SU-DHL-6 (cell line): ENCODE results near the gene SCUBE1.

Experiments used
- H2AFZ ChIP-seq: fragments of 200-600 bp; sonication (generic); 2 replicates; pipeline ENCODE4 v1.6.1; 2014; ENCODE audit warnings: low read depth, mild to moderate bottlenecking, moderate library complexity, mixed read lengths, antibody characterized with exemption, low read length; ENCODE audit not compliant: severe bottlenecking
- H3F3A ChIP-seq: fragments of 200-600 bp; shearing (Covaris generic); 2 replicates; pipeline ENCODE4 v1.6.0; 2016; ENCODE audit warnings: antibody characterized with exemption, mild to moderate bottlenecking; ENCODE audit not compliant: insufficient read depth
- H3K27ac ChIP-seq: fragments of 200-600 bp; sonication (generic); 2 replicates; pipeline ENCODE4 v1.5.1; 2016; ENCODE audit warnings: low read depth, mild to moderate bottlenecking, low read length, moderate library complexity, mixed read lengths
- H3K27me3 ChIP-seq: fragments of 200-600 bp; sonication (generic), shearing (Covaris generic); 2 replicates; pipeline ENCODE4 v1.6.0; 2014; ENCODE audit warnings: mild to moderate bottlenecking, low read length
- H3K36me3 ChIP-seq: fragments of 200-600 bp; sonication (generic); 2 replicates; pipeline ENCODE4 v1.6.1; 2014; ENCODE audit warnings: mild to moderate bottlenecking, low read length, mixed read lengths
- H3K4me2 ChIP-seq: fragments of 300-600, 200-600 bp; shearing (Covaris generic), sonication (generic); 2 replicates; pipeline ENCODE4 v1.6.0; 2014; ENCODE audit warnings: low read length, low read depth, mild to moderate bottlenecking; ENCODE audit not compliant: poor library complexity, severe bottlenecking
- H3K4me3 ChIP-seq: fragments of 200-600 bp; sonication (generic); 2 replicates; pipeline ENCODE4 v1.5.1; 2014; ENCODE audit warnings: antibody characterized with exemption, low read length, mild to moderate bottlenecking, mixed read lengths; ENCODE audit not compliant: insufficient read depth, poor library complexity, severe bottlenecking
- H3K79me2 ChIP-seq: fragments of 200-600 bp; sonication (generic); 2 replicates; pipeline ENCODE4 v1.6.1; 2014; ENCODE audit warnings: mild to moderate bottlenecking, low read length, moderate library complexity; ENCODE audit not compliant: insufficient read depth
- H3K9ac ChIP-seq: fragments of 200-600 bp; sonication (generic); 2 replicates; pipeline ENCODE4 v1.7.0; 2014; ENCODE audit warnings: mild to moderate bottlenecking, low read length
- H3K9me2 ChIP-seq: fragments of 200-600 bp; sonication (generic); replicated peaks from 2 replicates; pipeline ENCODE4 v1.6.1; 2014; ENCODE audit warnings: low read length; ENCODE audit not compliant: insufficient read depth
- H3K9me3 ChIP-seq: fragments of 200-600 bp; sonication (generic); 2 replicates; pipeline ENCODE4 v1.6.1; 2014; ENCODE audit warnings: low read length, mixed read lengths; ENCODE audit not compliant: insufficient read depth
- H4K20me1 ChIP-seq: fragments of 200-600 bp; sonication (generic); 2 replicates; pipeline ENCODE4 v1.6.1; 2014; ENCODE audit warnings: low read depth, mild to moderate bottlenecking, antibody characterized with exemption, low read length, moderate library complexity, mixed read lengths
- CTCF ChIP-seq: fragments of 200-600 bp; sonication (generic); IDR thresholded peaks from one replicate; pipeline ENCODE4 v1.5.1; 2017; ENCODE audit warnings: antibody characterized with exemption, mild to moderate bottlenecking, low read length, moderate library complexity; ENCODE audit not compliant: insufficient read depth, poor library complexity, severe bottlenecking
- EZH2phosphoT487 ChIP-seq: fragments of 200-600 bp; sonication (generic), shearing (Covaris generic); conservative IDR thresholded peaks from 2 replicates; pipeline ENCODE4 v1.6.1; 2018; ENCODE audit warnings: mild to moderate bottlenecking, antibody characterized with exemption, low read length, moderate library complexity, mixed read lengths

SCUBE1 gene

GRCh38 chr22:43270949-43271348 is 72.2 kb downstream of the SCUBE1 start:
- Histone ChIP-seq H4K20me1 (no peaks in the 10 kb centered on the region), H3K4me3 (no peak overlapping the region), H3K36me3 (no peaks in the 10 kb centered on the region), H3K27ac (no peak overlapping the region), H3K4me2 (no peak overlapping the region), H3K9me3 (no peaks in the 10 kb centered on the region), H3K9ac (no peak overlapping the region), H3K9me2 (no peaks in the 10 kb centered on the region), H3K79me2 (no peaks in the 10 kb centered on the region), H3F3A (no peaks in the 10 kb centered on the region), H3K27me3 (no peaks in the 10 kb centered on the region), H2AFZ (no peak overlapping the region)
- TF ChIP-seq EZH2phosphoT487: no peak
- TF ChIP-seq CTCF: no peak

GRCh38 chr22:43270314-43270908 is 72.8 kb downstream of the SCUBE1 start:
- TF ChIP-seq CTCF: no peak
- no peak for TF ChIP-seq EZH2phosphoT487
- no peak overlapping the region for H3K4me2 ChIP-seq
- H3K9me3 ChIP-seq: no peaks in the 10 kb centered on the region
- no peak overlapping the region for H3K27ac ChIP-seq
- H3K4me3 ChIP-seq: no peak overlapping the region
- no peaks in the 10 kb centered on the region for H3K79me2 ChIP-seq
- no peak overlapping the region for H2AFZ ChIP-seq
- no peaks in the 10 kb centered on the region for H3K9me2 ChIP-seq
- no peaks in the 10 kb centered on the region for H4K20me1 ChIP-seq
- H3K27me3 ChIP-seq: no peaks in the 10 kb centered on the region
- H3F3A ChIP-seq: no peaks in the 10 kb centered on the region
- no peak overlapping the region for H3K9ac ChIP-seq
- no peaks in the 10 kb centered on the region for H3K36me3 ChIP-seq

GRCh38 chr22:43269646-43270045 is 73.5 kb downstream of the SCUBE1 start:
- TF ChIP-seq EZH2phosphoT487 (no peak), CTCF (no peak)
- no peak overlapping the region for H3K9ac ChIP-seq
- H3K4me2 ChIP-seq: no peak overlapping the region
- no peak overlapping the region for H3K4me3 ChIP-seq
- H3K27ac ChIP-seq: no peak overlapping the region
- H3F3A ChIP-seq: no peaks in the 10 kb centered on the region
- no peaks in the 10 kb centered on the region for H3K79me2 ChIP-seq
- no peak overlapping the region for H2AFZ ChIP-seq
- H3K36me3 ChIP-seq: no peaks in the 10 kb centered on the region
- H3K9me2 ChIP-seq: no peaks in the 10 kb centered on the region
- H3K27me3 ChIP-seq: no peaks in the 10 kb centered on the region; the same call in 1 of the 2 replicates
- no peaks in the 10 kb centered on the region for H4K20me1 ChIP-seq
- H3K9me3 ChIP-seq: no peaks in the 10 kb centered on the region
